Retinal pigment epithelial cell (primary cell): Measurements from ENCODE around the gene ENDOV.

ENCODE experiments used
- DNase-seq: peaks from one replicate; pipeline ENCODE4 v3.0.0-alpha.2; 2010; ENCODE audit warnings: low read depth
- H3K4me3 ChIP-seq: 2 replicates; pipeline ENCODE4 v1.5.1; 2011; ENCODE audit warnings: mild to moderate bottlenecking, low read length, control low read depth, moderate library complexity
- CTCF ChIP-seq: conservative IDR thresholded peaks from 2 replicates; pipeline ENCODE4 v1.5.1; 2011; ENCODE audit warnings: low read depth, low read length, control low read depth, inconsistent platforms

The ENDOV gene

GRCh38 chr17:80466188-80466705 is 51.3 kb downstream of the ENDOV start:
- TF ChIP-seq CTCF = no peak
- no peak for DNase-seq
- H3K4me3 ChIP-seq = no peak overlapping the region

GRCh38 chr17:80468242-80468641 is 53.3 kb downstream of the ENDOV start:
- DNase-seq = no peak
- no peak overlapping the region for H3K4me3 ChIP-seq
- TF ChIP-seq CTCF = no peak

GRCh38 chr17:80468781-80469493 is 54.0 kb downstream of the ENDOV start:
- TF ChIP-seq CTCF = no peak
- no peak overlapping the region for H3K4me3 ChIP-seq
- no peak for DNase-seq

GRCh38 chr17:80469667-80470066 is 54.7 kb downstream of the ENDOV start:
- DNase-seq = no peak
- TF ChIP-seq CTCF = no peak
- H3K4me3 ChIP-seq = no peak overlapping the region

GRCh38 chr17:80470603-80471002 is 55.6 kb downstream of the ENDOV start:
- no peak for DNase-seq
- no peak for TF ChIP-seq CTCF
- no peak overlapping the region for H3K4me3 ChIP-seq

GRCh38 chr17:80471922-80472321 is 57.0 kb downstream of the ENDOV start:
- no peak overlapping the region for H3K4me3 ChIP-seq
- DNase-seq = no peak
- no peak for TF ChIP-seq CTCF

GRCh38 chr17:80472996-80473395 is 58.0 kb downstream of the ENDOV start:
- DNase-seq = no peak
- no peak for TF ChIP-seq CTCF
- H3K4me3 ChIP-seq = no peak overlapping the region
